ENCODE results near the gene CDH12. TPM values are rescaled to one million over a fixed set of nuclear protein-coding genes. Genes with fewer than 3 reads are reported as not detected.
"Not testable (repeated sequence)": the region's sequence is repeated elsewhere in the genome, so short reads cannot be mapped to it uniquely, and the experiment has no call there.

Gene CDH12
- total RNA-seq, 1 experiment from 2014 or later: 8.9 TPM

DNA sequence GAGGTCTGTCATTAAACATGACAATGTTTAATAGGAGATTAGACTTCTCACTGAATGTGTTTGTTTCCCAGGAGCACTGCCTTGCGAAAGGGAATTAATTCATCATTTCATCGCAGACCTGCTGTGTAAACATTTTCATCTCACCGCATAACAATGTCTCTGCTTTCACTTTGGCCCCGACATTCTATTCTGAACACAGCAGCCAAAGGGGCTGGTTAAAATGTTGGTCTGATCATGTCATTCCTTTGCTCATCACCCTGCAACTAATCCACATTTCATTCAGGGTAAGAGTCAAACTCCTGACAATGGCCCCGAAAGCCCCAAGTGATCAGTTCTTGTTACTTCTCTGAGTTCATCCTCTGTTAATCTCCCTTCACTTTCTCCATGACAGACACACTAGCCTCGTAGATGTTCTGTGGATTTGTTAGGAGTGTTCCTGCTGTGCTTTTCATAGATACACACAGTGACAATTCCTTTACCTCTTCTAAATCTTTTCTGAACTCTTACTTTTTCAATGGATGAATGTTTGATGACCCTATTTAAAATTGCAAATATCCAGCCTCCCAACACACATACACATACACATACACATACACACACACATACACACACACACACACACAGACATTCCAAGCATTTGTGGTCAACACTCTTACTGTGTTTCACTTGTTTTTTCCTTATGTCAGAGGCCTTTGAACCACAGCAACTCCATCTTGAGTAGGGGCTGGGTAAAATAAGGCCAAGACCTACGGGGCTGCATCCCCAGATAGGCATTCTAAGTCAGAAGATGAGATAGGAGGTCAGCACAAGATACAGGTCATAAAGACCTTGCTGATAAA lies 688.0 kb downstream of the CDH12 start:
- not testable (repeated sequence) for DNase-seq (ENCODE audit: low read depth)

DNA sequence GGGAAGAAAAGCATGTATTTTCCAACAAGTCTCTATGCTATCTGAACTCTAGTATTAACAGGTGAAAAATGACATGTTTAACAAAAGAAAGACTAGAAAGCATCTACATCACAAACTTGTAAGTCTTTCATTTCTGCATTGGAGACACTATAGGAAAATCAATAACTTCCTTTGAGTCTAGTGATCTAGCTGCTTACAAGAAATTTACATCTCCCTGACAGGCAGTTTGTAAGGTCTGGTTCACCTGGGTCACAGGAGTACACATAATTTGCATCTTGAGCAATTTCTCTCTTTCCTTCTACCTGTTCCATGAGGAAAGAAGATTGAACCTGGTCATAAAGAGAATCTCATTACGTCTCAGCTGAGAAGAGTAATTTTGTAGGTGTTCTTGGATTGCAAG lies 696.2 kb downstream of the CDH12 start:
- not testable (repeated sequence) for DNase-seq (ENCODE audit: low read depth)

DNA sequence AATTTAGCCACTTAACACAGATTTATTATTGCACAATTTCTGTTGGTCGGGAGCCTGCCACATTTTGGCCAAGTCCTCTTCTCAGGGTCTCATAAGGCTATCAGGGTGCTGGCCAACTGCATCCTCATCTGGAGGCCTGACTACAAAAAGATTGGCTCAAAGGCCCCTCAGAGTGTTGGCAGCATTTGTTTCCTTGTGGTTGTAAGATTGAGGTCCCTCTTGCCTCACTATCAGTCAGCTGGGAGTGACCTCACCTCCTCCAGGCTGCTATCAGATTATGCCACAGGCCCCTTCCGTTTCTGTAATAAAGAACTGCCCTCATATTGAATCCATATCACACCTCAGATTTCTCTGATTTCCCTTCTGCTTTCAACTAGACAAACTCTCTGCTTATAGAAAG lies 698.4 kb downstream of the CDH12 start:
- DNase-seq (ENCODE audit: low read depth): peak; percentile 5

DNA sequence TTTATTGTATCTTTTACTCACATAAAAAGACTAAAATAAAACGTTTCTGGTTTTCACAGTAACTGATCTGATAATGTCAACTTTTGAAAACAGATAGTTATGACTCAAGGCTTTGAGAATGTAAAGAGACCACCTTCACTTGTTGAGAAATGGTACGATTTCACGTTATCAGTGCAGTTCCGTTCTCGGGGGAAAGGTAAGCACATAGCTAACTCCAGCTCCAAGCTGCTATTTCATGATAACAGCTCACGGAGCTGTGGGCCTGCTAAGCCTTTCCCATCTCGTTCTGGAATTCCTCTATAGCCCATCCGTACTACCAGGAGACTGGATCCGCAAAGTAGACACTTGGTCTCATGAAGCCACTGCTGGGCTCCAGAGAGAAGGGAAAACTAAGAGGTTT lies 701.3 kb downstream of the CDH12 start:
- DNase-seq (ENCODE audit: low read depth): not testable (repeated sequence)

DNA sequence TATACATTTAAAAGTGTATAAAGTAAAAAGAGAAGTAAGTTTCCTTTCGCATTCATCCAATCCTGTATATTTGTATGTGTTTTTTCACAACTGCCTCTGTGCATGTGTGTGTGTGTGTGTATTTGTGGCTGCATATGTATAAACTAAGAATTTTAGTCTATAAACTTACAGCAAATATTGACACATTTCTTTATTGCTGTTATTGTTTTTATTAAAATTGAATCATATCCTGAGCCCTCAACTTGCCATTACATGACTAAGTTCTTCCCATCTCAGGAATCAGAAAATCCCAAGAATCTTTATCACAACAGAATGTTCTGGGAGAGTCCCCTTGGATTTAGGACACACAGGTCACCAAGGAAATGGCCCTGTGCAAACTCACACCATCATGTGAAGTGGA lies 712.7 kb downstream of the CDH12 start:
- not testable (repeated sequence) for DNase-seq (ENCODE audit: low read depth)

DNA sequence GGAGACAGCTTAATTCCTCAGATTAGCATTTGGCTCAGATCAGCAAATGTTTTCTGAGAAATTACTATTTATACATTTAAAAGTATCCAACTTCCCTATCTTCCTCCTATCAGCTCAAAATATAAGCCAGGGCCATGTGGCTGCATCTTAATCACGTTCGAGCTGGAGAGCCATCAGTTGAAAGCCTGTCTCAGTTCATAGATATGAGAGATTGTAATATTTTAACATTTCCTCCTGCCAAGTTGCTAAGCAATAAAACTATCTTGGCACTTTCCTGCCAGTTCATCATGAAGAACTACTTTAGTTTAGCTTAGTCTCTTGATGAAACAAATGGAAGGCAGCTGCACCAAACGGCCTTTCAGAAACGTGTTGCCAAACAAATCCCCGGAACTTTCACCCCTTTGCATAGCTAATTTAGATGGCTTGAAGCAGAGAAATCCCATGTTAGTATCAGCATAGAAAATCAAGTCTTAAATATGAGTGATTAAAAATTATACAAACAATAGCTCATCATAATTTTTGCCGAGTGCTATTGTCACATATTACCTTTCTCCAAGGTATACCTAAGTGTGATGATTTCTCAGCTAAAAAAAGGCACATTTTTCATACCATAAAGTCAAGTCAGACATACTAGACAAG lies 713.4 kb downstream of the CDH12 start:
- not testable (repeated sequence) for DNase-seq (ENCODE audit: low read depth)

DNA sequence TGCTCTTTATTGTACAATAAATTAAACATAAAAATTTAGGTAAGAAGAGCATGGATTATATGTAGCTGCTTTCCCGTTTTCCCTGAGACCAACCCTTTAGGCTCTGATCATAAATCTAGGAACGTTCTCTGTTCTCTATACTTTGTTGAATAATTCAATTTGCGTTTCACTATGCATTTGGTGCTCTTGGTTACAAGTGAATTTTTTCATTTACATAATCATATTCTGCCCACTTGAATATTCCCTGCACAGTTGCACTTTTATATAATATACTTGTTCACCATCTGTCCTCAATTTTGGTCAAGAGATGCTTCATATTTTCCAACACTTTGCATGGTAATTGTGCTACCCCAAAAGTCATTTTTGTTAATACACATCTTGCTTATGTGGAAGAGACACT lies 741.8 kb downstream of the CDH12 start:
- no peak for DNase-seq (ENCODE audit: low read depth)

DNA sequence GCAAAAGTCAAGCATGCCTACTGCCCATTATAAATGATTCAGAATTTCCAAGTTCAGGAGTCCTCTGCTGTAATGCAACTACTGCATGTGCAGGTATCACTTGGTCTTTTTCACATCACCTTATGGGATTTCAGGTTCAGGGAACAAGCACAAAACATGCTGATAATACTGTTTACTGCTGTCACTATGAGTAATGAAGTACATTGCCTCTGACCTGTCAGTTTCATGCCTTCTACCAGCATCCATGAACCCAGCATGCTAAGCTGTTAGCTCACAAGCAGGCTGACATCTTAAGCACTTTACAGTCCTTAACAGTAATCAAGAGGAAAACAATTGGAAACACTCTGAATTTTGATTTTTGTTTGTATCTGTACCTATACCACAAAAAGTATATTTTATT lies 743.8 kb downstream of the CDH12 start:
- no peak for DNase-seq (ENCODE audit: low read depth)

DNA sequence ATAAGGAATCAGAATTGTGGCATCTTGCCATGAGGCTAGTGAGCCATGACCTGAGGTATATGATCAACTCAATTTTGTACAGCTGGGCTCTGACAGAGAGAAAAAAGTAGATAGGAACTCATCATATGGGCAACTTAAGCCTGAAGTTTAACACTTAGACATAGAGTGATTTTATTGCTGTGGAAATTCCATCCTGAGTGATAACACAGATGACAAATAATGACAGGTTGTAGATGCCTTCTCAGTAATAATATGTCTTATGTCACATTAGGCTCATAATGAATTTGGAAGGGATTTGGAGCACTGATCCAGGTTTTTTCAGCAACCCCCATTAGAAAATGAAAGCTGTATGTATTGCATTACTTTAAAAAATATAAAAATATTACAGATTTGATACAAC lies 744.6 kb downstream of the CDH12 start:
- no peak for DNase-seq (ENCODE audit: low read depth)

DNA sequence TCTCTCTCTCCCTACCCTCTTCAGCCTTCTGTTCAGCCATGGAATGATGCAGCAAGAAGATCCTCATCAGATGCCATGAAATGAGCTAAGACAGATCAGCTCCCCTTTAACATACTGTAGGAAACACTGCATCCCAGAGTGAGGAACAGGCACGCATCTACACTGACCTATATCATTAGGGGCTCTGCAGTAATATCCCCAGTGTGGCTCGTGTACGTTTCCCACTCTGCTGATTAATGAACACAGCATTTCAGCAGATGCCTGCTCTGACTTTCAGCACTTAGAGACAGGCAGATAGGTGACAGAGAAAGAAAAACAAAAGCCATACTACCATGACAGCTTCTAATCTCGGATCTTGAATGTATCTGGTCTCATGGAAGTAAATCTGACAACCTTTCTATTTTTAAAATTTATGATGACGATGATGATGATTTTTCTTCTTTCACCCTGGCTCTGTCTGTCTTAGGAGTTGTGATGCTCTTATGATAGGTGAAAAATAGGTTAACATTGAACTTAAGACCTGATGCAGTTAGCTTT lies 750.3 kb downstream of the CDH12 start:
- DNase-seq (ENCODE audit: low read depth): no peak

DNA sequence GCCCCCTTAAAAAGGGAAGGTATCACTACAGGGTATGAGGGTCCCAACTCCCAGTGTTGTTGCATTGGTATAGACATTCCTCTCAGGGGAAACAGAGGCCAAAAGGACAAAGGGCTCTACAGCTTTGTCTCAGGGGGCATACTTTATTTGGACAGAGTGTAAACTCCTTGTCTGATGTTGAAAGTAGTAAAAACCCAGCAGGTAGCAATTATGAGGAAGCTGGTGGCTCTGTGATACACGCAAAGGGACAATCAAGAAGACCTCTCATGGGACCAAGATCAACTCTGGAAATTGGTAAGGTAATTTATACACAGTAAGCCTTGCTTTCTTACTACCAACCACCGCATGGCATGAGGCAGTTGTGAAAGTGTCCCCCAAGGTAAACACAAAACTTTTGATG lies 764.6 kb downstream of the CDH12 start:
- DNase-seq (ENCODE audit: low read depth): no peak

DNA sequence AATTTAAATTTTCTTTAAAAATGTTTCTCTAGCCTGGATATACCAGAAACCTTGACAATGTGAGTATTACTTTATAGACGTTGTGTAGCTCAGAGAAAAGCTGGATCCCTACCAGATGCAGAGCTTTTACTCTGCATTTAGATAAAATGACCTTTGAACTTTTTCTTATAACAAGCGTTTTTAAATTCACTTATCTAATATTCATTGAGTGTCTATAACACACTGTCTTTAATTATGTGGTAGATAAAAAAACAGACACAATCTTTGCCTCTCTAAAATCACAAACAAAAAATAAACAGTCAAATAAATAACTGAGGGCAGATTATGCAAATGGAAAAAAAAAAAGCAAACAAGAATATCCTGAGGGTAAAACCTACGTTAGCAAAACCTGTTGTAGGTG lies 773.6 kb downstream of the CDH12 start:
- no peak for DNase-seq (ENCODE audit: low read depth)

DNA sequence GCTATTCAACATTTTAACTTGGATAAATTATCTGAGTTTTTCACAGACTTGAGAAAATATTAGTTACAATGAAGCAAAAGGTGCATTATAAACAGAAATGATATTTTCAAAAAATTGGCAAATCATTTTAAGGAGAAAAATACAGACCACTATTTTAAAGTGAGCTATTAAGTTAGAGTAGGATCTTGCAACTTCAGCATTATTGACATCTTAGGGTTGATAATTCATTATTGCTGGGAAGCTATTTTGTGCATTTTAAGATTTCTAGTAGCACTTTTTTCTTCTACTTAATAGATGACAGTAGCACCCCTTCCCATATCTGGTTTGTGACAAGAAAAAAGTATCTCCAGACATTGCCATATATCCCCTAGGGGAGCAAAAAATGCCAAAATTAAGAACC lies 774.1 kb downstream of the CDH12 start:
- DNase-seq (ENCODE audit: low read depth): no peak

DNA sequence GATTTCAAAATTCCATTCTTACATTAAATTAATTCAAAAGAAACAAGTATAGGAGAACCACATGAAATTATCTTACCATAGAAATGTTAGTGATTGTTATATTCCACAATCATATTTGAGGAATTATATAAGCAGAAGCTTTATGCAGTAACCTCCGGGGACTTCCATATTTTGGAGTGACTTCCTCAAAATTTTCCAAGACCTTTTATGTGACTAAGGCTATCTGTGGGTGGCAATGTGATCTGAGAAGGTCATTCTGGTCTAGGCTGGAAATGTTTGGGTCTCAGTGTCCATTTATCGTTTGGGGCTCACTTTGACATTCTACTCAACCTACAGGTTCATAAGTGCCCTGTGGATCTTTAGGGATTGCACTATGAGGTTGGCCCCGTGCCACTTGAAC lies 776.6 kb downstream of the CDH12 start:
- DNase-seq (ENCODE audit: low read depth): no peak

DNA sequence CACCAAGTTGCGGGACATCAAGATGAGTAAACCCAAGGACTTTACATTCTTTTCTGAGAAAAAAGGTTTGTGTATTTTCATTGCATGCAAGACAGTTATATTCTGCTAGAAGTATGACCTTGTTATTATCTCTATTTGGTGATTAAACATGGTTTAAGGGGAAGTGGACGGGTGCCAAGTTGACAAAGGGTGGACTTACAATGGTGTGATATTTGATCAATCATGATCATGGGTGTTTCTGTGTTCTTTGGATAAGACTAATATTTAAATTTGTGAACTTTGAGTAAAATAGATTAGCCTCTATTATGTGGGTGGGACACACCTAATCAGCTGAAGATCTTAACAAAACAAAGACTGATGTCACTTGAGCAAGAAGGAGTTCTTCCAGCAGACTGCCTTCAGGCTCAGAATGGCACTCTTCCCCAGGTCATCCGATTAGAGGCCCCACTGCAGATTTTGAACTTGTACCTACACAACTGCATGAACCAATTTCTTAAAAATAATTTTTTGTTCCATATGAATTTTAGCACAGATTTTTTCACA lies 782.9 kb downstream of the CDH12 start:
- no peak for DNase-seq (ENCODE audit: low read depth)

DNA sequence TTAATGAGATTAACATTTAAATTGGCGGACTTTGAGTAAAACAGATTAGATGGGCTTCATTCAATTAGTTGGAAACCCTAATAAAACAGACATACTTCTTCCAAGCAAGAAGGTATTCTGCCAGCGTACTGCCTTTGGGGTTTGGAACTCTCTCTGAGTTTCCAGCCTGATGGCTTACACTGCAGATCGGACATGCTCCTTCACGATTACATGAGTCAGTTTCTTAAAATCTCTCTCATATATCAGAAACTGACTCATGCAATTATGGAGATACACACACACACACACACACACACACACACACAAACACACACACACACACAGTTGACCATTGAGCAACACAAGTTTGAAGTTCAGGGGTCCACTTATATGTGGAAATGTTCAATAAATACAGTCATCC lies 789.4 kb downstream of the CDH12 start:
- DNase-seq (ENCODE audit: low read depth): peak; percentile 0

DNA sequence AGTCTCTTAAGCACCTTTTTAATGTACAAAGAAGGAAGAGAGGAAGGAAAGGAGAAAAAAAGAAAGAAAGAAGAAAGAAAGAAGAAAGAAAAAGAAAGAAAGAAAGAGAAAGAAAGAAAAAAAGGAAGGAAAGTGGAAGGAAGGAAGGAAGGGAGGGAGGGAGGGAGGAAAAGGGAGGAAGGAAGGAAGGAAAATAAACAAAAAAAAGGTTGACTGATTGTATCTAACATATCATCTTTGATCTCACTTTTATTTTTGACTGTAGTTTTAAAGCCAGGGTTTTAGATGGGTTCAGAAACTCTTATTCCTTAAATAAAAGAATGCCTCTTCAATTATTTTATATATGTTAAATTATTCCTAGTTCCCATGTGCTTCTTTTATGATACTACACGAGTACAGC lies 794.5 kb downstream of the CDH12 start:
- DNase-seq (ENCODE audit: low read depth): no peak

DNA sequence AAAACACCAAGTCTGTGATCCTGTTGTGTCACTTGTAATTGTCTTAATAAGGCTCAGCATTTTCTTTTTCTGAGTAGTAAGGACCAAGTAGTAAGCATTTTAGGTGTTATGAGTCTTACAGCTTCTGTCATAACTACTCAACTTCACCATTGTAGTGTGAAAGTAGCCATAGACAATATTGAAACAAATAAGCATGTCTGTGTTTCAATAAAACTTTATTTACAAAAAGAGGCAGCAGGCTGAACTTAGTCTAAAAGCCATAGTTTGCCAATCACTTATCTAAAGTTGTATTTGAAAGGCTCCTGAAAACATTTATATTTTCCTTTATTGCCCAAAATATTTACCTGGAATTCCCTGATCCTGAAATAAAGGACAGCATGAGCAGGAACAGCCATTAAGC lies 796.1 kb downstream of the CDH12 start:
- DNase-seq (ENCODE audit: low read depth): no peak

DNA sequence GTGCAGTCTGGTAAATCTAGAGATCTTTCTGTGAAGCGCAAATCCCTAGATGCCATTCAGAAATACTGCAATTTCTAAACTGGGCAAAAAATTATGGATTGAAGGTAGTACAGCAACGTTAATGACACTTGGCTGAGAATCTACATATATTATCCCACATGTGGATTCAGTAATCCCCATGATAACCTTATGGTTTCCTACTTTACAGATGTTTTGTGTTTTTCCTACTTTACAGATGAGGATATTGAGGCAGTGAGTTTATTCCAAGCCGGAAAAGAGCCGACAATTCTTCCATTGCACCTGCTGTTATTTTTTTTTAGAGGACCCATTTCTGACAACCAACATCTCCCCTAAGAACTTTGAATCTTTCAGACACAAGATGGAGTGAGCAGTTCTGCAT lies 796.5 kb downstream of the CDH12 start:
- DNase-seq (ENCODE audit: low read depth): no peak

DNA sequence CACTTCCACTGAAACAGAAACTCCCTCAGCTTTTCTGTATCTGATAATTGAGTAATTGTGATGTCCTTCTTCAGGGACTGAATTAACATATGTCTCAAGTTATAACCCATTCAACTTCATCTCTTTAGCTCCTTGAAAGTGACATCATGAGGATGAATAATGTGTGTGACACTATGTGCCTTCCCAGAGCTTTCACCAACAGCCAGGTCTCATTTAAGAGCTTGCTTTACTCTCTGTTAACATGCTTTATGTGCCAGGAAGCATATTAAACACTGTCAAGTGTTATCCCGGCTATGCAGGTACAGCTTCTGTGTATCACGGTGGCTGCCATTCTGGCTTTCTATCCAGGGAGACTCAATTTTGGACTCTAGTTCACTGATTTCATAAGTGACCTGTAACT lies 799.9 kb downstream of the CDH12 start:
- no peak for DNase-seq (ENCODE audit: low read depth)

DNA sequence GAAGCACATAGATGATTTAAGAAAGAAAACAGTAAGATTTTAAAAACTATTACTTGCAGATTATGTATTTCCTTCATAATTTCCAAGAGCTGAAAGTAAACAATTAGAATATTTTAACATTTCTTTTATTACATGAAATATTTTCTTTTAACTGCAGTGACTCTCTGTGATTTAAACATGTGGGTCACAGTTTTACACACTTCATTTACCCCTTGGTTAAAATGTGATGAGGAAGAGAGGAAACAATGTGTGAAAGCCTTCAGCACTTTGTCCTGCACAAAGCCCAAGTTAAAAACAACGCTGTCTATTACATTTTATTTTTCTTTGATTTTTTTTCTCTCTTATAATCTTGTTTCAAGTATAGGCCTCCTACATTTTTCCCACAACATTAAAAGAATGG lies 801.3 kb downstream of the CDH12 start:
- DNase-seq (ENCODE audit: low read depth): no peak

DNA sequence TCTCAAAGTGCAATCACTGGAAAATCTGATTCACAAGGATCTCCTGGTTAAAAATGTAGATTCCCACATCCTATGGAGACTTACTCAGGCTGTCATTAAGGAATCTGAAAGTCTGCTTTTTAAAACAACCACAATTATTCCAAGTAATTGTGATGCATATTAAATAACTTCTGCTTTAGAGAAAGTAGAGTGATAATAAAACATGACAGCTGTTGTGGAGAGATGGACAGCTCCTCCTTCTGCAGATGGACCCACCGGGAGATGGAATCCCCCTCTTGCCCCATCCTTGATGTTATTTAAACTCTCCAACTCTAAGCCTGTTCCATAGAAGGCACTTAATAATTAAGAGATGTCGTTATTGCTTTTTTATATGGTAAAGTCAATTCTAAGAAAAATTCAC lies 802.2 kb downstream of the CDH12 start:
- DNase-seq (ENCODE audit: low read depth): no peak

DNA sequence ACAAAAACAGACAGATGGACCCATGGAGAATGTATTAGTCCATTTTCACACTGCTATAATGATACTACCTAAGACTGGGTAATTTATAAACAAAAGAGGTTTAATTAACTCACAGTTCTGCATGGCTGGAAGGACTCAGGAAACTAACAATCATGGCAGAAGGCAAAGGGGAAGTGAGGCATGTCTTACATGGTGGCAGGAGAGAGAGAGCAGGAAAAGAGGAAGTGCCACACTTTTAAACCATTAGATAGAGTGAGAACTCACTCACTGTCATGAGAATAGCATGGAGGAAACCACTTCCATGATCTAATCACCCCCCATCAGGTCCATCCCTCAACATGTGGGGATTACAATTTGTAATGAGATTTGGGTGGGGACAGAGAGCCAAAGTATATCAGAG lies 808.9 kb downstream of the CDH12 start:
- no peak for DNase-seq (ENCODE audit: low read depth)
